ENCODE measurements around the gene PRCD. TPM values are rescaled to one million over a fixed set of nuclear protein-coding genes. Genes with fewer than 3 reads are reported as not detected.

Gene PRCD
- total and polyA plus RNA-seq, 12 donors, result 1.5 to 17.3 (median 2.6) TPM

- H3K4me1 ChIP-seq, result peaks cover 3 to 26% (median 22%) of the 10 kb centered on the region in 9 donors
- intact Hi-C loops (cut with DNase I), result loop anchor here in 6 of 10 donors (1.0 to 2.0 kb wide), 3 partner anchors 62 to 63 kb away; no protein-coding TSS in a partner anchor
- H3K4me3 ChIP-seq, result peak within 1 kb of the TSS; percentile 56 to 73 (median 65)
- TF ChIP-seq CTCF (IDR thresholded peaks at IDR 0.05), result peak in 8 of 9 donors; percentile 20 to 65 (median 44)
- no peaks in the 10 kb centered on the region for H3K36me3 ChIP-seq
- peak within 1 kb of the TSS in 9 of 10 donors; percentile 5 to 82 (median 53) for H3K27ac ChIP-seq
- peaks cover 0 to 57% (median 15%) of the 10 kb centered on the region in 7 donors for H3K27me3 ChIP-seq
- DNase-seq (peak; percentile 45 to 69), ATAC-seq (peak; percentile 90 to 95 (median 94))
- 1% methylated on average over 80 to 83 of the region's 84 CpGs for WGBS, 2 donors
- H3K9me3 ChIP-seq, result no peaks in the 10 kb centered on the region
These were observed 46.1 kb downstream of the PRCD start, which contains the start of gene ST6GALNAC2 for GRCh38 chr17:76585649-76586593. ST6GALNAC2 (minus strand) TSS chr17:76585860; CDS start chr17:76585808, 52 bp downstream.

GRCh38 chr17:76586741-76587487, 47.1 kb downstream of the PRCD start:
- no peak overlapping the region for H3K4me3 ChIP-seq
- 33 to 50% methylated on average over 17 of the region's 17 CpGs for WGBS, 2 donors

DNA sequence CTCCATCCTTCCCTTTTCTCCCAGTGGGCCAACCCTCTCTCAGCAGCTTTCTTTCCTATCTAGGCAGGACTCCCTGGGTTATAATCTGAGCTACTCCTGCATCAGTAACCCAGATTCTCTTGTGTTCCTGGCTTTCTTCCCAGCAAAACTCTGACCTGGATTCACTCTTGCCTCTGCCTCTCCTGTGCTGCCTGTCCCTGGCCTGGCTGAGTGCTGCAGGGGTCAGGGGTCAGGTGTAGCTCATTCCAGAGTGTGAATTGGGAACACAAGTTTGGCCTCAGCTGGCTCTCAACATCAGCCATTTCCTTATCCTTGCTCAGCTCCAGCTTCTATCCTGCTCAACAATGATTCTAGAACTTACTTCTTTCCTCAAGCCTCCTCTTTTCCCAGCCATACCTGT, 48.3 kb downstream of the PRCD start:
- Histone ChIP-seq H3K27ac (no peak overlapping the region), H3K4me1 (peaks cover 3 to 26% (median 21%) of the 10 kb centered on the region in 9 donors), H3K4me3 (no peak overlapping the region), H3K27me3 (peaks cover 0 to 57% (median 15%) of the 10 kb centered on the region in 7 donors), H3K36me3 (no peaks in the 10 kb centered on the region), H3K9me3 (no peaks in the 10 kb centered on the region)
- DNase-seq (no peak), ATAC-seq (no peak)
- TF ChIP-seq CTCF (IDR thresholded peaks at IDR 0.05), result no peak
- intact Hi-C loops (cut with DNase I), result no loop called here

More at GRCh38 chr17:76586741-76587487, 47.1 kb downstream of the PRCD start:
- DNase-seq, result no peak
- no peaks in the 10 kb centered on the region for H3K36me3 ChIP-seq
- H3K27me3 ChIP-seq, result peaks cover 0 to 57% (median 15%) of the 10 kb centered on the region in 7 donors
- peak in 2 of 8 donors; percentile 11 to 20 for ATAC-seq
- H3K9me3 ChIP-seq, result no peaks in the 10 kb centered on the region
- no peak for TF ChIP-seq CTCF (IDR thresholded peaks at IDR 0.05)
- no peak overlapping the region for H3K27ac ChIP-seq
- H3K4me1 ChIP-seq, result peaks cover 3 to 26% (median 21%) of the 10 kb centered on the region in 9 donors
- intact Hi-C loops (cut with DNase I), result loop anchor here in 6 of 10 donors (1.0 to 2.0 kb wide), 3 partner anchors 63 to 64 kb away; no protein-coding TSS in a partner anchor

GRCh38 chr17:76593384-76593826, 53.6 kb downstream of the PRCD start:
- no peak overlapping the region for H3K4me3 ChIP-seq
- H3K27me3 ChIP-seq, result peaks cover 0 to 14% (median 0%) of the 10 kb centered on the region in 7 donors
- ATAC-seq (no peak), DNase-seq (no peak)
- WGBS, 2 donors, result 60 to 64% methylated on average over 8 of the region's 8 CpGs
- no peaks in the 10 kb centered on the region for H3K9me3 ChIP-seq
- no peak for TF ChIP-seq CTCF (IDR thresholded peaks at IDR 0.05)
- peaks cover 0 to 14% (median 0%) of the 10 kb centered on the region in 9 donors for H3K4me1 ChIP-seq
- no peak overlapping the region for H3K27ac ChIP-seq
- intact Hi-C loops (cut with DNase I), result no loop called here
- H3K36me3 ChIP-seq, result no peaks in the 10 kb centered on the region
